AG09309 (cell line): ENCODE measurements around the gene PLSCR3.
A peak's percentile ranks its signal among the peaks of the same experiment; 100 is the strongest.

Experiments used
- DNase-seq: peaks from one replicate; pipeline ENCODE4 v3.0.0-alpha.2; 2010; ENCODE audit warnings: low read depth
- H3K4me3 ChIP-seq: 2 replicates; pipeline ENCODE4 v1.5.1; 2011; ENCODE audit warnings: mild to moderate bottlenecking, low read depth, low read length, moderate library complexity; ENCODE audit not compliant: control insufficient read depth
- CTCF ChIP-seq: IDR thresholded peaks from 2 replicates; pipeline ENCODE4 v1.5.1; 2011; ENCODE audit warnings: mild to moderate bottlenecking, low read depth, low read length, inconsistent platforms; ENCODE audit not compliant: insufficient read depth, control insufficient read depth; ENCODE audit errors: missing control alignments

Gene PLSCR3

GRCh38 chr17:7383742-7384488, 10.4 kb downstream of the PLSCR3 start:
- no peak for DNase-seq
- no peak overlapping the region for H3K4me3 ChIP-seq
- TF ChIP-seq CTCF, result no peak

- no peak for TF ChIP-seq CTCF
- no peak for DNase-seq
- no peak overlapping the region for H3K4me3 ChIP-seq
These were observed 11.0 kb downstream of the PLSCR3 start for GRCh38 chr17:7383371-7383741.

- no peak for DNase-seq
- TF ChIP-seq CTCF, result no peak
- H3K4me3 ChIP-seq, result no peak overlapping the region
These were observed 11.4 kb downstream of the PLSCR3 start for GRCh38 chr17:7382901-7383300.

GRCh38 chr17:7380855-7381683, 13.3 kb downstream of the PLSCR3 start, which contains the start of gene TNK1:
TNK1 (plus strand) TSS chr17:7381089; CDS start chr17:7382927, 1,838 bp downstream.
- no peak for DNase-seq
- TF ChIP-seq CTCF, result no peak
- peak within 1 kb of the TSS; percentile 31 for H3K4me3 ChIP-seq

GRCh38 chr17:7380321-7380720, 14.0 kb downstream of the PLSCR3 start:
- DNase-seq, result peak; percentile 11
- no peak for TF ChIP-seq CTCF
- H3K4me3 ChIP-seq, result peak overlapping the region; percentile 31

- DNase-seq, result no peak
- no peak overlapping the region for H3K4me3 ChIP-seq
- TF ChIP-seq CTCF, result no peak
These were observed 15.2 kb downstream of the PLSCR3 start for GRCh38 chr17:7379134-7379533.
